ENCODE measurements around the gene RAB5B.

DNA sequence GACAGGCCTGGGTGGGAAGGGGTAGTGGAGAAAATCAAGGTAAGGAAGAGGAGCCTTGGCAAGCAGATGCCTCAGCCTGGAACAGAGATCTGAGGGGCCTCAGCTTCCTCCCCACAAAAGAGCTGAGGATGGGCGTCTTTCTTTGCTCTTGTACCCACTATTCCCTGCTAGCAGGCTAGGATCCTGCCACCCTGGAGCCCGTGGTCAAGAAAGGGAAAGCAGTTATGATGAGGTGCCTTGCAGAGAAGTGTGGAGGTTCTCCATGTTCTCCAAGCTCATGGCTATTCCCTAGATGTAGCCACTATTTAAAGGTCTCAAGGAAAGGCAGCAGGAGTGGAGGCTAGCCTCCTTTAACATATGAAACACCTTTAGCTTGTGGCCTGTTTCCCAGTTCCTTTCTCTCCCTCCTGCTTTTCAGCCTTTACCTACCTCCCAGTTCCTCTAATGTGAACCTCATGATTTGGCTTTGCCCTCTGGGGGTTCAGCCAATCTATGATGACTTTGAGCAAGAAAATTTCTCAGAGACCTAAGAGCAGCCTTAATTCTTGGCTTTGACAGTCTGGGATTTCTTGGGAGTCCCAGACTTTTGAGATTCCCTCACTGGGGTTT is 48.1 kb downstream of the RAB5B start:
- TF ChIP-seq, protein P1, sequence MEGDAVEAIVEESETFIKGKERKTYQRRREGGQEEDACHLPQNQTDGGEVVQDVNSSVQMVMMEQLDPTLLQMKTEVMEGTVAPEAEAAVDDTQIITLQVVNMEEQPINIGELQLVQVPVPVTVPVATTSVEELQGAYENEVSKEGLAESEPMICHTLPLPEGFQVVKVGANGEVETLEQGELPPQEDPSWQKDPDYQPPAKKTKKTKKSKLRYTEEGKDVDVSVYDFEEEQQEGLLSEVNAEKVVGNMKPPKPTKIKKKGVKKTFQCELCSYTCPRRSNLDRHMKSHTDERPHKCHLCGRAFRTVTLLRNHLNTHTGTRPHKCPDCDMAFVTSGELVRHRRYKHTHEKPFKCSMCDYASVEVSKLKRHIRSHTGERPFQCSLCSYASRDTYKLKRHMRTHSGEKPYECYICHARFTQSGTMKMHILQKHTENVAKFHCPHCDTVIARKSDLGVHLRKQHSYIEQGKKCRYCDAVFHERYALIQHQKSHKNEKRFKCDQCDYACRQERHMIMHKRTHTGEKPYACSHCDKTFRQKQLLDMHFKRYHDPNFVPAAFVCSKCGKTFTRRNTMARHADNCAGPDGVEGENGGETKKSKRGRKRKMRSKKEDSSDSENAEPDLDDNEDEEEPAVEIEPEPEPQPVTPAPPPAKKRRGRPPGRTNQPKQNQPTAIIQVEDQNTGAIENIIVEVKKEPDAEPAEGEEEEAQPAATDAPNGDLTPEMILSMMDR (optimal IDR thresholded peaks at IDR 0.05 in 1 of 3, IDR thresholded peaks at IDR 0.05 in 1 of 3, conservative IDR thresholded peaks at IDR 0.05 in 1 of 3; ENCODE audit: extremely low read depth in 1 of 3, insufficient read depth in 2 of 3, low read length in 3 of 3): no peak
- no peak for TF ChIP-seq EZH2 (IDR thresholded peaks at IDR 0.05; ENCODE audit: low read length)

Data from keratinocyte (primary cell).